HG02798 (cell line): ENCODE data around the gene ITPRIP.

Experiments
- ATAC-seq: cut with Tn5 transposase; IDR thresholded peaks from one replicate; pipeline ENCODE4 v1.9.1; 2021; ENCODE audit warnings: mild to moderate bottlenecking; ENCODE audit not compliant: unreplicated experiment, poor library complexity

ITPRIP gene

DNA sequence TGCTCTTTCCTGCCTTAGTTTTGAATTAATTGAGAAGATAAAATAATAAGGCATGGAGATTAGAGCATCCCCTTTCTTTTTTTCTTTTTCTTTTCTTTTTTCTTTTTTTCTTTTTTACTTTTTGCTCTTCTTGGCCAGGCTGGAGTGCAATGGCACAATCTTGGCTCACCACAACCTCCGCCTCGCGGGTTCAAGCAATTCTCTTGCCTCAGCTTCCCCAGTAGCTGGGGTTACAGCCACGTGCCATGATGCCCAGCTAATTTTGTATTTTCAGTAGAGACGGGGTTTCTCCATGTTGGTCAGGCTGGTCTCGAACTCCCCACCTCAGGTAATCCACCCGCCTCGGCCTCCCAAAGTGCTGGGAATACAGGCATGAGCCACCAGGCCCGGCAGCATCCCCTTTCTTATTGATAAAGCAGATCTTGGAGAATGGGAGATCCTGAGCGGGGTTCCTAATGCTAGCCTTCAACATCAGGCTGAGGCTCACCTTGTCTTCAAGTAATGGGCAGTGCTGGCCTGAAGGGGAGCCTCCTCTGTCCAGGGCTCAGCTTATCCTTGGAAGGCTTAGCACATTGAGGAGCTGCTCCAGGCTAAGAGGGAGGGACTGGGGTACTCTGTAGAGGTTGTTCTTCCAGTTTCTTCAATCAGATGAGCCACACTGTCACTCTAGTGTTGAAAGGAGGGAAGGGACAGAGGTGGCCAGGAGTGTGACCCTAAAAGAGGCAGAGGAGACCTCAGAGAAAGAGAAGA, 41.4 kb downstream of the ITPRIP start:
- no peak for ATAC-seq

DNA sequence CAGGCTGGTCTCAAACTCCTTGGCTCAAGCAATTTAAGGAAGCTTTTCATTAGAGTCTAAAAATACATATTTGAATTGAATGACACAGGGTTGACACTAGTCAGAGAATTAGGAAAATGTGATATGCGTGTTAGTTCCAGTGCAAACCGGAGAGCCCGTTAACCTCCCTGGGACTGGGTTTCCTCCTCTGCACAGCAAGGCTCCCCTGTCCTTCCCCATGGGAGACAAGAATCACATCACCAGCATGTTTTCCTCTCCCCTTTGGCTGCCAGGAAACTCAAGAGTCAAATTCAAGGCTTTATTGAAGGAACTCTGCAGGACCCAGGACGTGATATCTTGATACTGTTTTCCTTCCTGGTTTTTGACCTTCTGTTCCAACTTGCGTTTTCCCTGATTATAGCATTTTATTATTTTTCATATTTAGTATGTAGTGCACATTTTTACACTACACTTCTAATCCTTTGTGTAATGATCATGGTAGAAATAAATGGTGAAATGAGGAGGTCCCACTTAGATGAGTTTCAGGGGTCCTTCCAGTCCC, 44.4 kb downstream of the ITPRIP start:
- ATAC-seq: no peak

DNA sequence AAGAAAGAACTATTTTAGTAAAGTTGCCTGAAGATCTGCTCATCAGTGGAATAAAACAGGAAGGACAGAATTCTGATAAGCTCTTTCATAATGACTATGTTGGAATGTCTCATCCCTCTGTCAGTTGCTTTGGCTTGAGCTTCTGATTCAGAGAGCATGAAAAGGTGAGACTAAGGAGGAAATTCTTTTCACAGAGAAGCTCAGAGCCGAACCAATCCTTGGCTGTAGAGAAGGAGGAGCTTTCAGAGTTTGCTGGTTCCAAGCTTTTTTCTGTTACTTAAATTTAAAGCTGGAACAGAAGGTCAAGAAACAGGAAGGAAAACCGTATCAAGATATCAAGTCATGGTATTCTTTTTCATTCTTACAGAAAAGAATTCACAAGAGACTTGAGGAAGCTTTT, 45.3 kb downstream of the ITPRIP start:
- no peak for ATAC-seq

DNA sequence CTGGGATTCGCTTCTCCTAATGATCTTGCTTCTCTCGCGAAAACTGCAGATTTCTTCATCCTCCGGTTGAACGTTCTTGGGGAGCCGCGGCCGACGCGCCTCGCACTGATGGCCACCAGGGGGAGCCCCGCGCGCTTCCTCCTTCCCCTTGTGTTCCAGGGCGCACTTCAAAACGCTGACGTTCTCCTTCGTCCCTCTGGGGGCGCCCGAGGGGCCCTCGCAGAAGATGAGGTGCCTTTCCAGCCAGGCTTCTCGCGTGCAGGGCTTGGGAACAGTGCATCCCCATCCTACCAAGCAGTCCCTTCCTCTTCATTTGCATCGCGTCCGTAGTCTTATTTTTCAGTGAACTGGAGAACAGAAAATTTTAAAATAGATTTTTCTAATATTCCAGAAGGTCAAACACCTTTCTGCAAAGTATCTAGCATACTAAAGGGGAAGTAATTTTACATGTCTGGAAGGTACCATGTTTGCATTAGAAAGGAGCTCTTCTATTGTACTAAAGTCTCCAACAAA, 46.8 kb downstream of the ITPRIP start:
- peak; percentile 99 for ATAC-seq

DNA sequence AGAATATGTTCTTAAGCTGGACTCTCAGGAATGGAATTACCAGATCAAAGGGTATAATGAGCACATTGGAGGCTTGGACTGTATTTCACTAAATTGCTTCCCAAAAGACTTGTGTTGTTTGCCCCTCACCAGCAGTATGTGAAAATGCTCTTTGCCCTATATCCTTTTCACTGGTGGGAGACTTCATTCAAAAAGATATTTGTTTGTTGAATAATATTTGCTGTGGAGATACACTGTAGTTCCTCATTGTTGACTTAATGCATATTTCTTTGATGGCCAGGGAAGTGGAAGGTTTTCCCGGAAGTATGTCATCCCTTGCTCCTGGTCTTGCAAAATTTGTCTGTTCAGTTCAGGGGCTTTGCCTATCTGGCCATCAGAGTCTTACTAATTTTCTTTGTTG, 49.9 kb downstream of the ITPRIP start:
- no peak for ATAC-seq

DNA sequence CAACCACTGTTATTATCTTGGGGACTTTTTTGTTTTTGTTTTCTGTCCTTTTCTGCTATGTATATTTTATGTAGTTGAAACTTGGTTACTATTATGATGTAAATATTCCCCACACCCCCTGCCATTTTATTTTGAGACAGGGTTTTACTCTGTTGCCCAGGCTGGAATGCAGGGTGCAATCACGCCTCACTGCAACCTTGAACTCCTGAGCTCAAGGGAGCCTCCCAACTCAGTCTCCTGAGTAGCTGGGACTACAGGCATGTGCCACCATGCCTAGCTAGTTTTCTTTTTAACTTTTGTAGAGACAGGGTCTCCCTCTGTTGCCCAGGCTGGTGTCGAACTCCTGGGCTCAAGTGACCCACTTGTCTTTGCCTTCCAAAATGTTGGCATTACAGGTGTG, 51.3 kb downstream of the ITPRIP start:
- ATAC-seq: no peak

DNA sequence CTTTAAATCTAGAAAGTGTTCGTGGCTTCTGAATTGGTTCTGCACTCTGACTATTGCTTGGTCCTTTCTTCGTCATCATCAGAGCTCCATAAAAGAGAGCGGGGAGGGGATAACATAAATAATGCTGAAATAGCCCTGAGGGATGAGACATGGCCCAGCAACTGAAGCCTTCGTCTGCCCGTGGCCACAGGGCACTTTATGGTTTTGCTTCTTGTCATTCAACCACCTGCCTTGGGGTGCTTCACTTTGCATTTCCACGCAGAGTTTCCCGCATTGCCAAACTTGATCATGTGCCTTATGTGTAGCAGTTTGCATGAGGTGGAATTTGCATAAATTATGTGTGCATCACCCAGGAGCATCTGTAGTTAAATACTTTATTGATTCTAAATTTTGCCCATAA, 53.4 kb downstream of the ITPRIP start:
- no peak for ATAC-seq

DNA sequence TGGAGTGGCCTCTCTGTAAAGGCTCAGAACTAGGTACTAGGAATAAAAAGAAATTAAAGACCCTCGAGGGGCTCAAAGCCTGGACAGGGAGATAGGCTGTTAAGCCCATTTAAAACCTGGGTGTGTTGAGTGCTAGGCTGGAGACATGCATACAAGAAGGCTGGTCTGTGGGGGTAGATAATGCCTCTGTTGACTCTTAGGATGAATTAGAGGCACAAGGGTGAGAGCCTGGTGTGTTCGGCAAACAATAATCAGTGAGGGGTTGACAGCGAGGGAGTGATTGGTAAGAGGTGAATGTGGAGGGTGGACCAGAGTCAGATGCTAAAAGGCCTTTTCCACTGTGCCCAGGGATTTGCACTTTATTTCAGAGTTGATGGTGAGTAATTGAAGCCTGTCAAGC, 56.6 kb downstream of the ITPRIP start:
- ATAC-seq: no peak

DNA sequence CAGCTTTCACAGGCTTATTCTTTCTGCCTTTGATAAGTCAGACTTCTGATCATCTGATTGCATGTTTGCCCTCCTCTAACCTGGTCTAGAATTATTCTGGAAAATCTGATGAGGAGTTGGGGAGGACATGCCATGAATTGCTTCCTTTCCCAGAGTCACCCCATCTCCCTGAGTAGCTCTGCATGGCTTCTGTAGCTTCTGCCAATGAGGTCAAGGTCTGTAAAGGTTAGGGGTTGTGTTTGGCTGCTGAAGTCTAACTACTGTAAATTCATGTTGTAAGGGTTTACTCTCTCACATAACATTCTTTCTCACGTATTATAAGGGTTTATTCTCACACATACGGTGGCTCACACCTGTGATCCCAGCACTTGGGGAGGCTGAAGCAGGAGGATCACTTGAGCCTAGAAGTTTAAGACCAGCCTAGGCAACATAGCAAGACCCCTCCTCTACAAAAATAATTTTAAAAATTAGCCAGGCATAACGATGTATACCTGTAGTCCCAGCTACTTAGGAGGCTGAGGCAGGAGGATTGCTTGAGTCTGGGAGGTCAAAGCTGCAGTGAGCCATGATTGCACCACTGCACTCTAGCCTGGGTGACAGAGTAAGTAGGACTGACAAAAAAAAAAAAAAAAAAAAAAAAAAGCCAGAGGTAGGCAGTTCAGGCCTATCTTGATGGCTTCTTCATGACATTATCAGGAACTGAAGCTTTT, 58.6 kb downstream of the ITPRIP start:
- no peak for ATAC-seq

DNA sequence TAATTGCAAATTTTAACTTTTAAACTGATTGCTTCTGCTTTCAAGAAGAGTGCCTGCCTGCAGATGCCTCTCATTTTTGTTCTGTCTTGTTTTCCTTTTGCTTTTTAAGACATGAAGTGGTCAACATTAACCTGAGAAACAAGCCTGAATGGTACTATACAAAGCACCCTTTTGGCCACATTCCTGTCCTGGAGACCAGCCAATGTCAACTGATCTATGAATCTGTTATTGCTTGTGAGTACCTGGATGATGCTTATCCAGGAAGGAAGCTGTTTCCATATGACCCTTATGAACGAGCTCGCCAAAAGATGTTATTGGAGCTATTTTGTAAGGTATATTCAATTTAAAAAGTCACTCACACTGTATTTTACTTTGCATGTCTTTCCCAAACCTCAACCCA, 60.5 kb downstream of the ITPRIP start:
- no peak for ATAC-seq

DNA sequence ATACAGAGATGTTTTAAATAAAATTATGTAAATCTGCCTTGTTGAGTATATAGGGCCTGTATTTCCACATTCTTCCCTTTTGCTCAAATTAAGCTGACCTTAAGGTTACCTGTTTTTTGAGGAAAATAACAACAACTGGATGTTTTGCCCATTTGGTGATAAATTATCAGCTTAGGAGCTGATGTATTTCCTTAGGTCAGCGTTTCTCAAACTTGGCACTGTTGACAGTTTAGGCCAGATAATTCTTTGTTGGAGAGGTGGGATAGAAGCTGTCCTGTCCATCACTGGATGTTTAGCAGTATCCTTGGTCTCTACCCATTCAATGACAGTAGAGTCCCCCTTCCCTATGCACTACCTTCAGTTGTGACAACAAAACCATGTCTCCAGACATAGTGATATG, 62.1 kb downstream of the ITPRIP start:
- no peak for ATAC-seq

DNA sequence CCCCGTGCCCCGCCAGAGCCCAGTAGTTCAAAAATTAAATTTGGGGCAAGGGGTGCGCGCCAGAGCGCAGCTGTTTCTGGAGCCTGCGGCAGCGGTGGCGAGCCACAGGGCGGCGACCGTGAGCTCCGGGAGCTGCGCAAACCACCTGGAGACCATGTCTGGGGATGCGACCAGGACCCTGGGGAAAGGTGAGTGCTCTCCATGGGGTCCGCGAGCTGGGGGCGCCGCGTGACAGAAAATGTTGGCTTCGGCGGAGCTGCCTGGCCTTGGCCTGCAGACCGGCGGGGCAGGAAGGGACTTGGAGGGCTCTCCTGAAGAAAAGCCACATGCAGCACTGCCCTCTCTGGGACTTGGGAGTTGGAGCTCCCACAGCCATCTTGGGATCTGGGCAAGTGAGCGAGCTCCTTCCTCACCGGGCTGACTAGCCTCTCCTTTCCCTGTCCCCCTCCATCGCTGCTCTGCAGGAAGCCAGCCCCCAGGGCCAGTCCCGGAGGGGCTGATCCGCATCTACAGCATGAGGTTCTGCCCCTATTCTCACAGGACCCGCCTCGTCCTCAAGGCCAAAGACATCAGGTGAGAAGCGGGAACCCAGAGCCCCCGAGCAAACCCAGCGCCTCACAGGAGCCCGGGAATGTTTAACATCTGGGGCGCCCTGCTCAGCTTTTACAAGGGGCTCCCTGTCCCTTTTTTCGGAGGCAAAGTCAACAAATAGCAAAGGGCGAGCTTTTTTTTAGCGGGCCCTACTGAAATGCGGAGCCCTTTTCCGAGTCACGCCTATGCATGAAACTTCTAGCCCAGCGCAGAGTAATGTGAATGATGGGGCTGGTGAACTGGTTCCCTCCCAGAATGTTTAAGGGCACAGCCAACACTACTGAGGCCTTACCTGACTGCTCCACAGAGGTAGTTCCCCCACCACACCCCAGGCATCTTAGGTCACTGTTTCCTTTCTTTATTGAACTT, 63.2 kb downstream of the ITPRIP start:
- peak; percentile 83 for ATAC-seq

DNA sequence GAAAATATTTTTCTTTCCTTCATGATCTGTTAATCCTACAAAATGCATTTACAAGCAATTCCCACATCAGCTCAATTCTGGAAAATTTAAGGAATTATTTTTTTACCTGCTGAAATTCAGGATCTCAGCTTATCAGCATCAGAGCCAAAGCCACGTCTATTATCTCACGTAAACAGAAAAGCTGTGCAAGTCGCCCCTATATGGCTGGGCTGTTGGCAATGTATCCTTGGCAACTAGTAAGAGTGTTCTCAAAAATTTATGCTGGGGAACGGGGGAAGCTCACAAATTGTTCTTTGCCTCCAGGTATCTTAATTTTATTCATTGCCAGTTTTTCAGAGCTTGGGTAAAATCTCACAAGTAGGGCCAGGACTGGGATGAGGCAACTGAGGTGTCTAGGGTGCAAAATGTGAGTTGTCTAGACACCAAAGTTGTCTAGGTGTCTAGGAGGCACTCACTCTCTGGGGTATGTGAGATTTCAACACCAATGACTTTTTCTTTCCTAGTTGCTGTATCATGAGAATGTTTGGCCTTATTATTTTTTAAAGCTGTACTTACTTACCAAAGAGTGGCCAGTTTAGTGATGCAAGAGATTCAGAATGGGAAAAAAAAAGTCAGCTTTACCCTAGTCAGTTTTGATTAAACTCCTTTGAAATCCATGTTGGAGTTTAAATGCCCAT, 64.2 kb downstream of the ITPRIP start:
- no peak for ATAC-seq

DNA sequence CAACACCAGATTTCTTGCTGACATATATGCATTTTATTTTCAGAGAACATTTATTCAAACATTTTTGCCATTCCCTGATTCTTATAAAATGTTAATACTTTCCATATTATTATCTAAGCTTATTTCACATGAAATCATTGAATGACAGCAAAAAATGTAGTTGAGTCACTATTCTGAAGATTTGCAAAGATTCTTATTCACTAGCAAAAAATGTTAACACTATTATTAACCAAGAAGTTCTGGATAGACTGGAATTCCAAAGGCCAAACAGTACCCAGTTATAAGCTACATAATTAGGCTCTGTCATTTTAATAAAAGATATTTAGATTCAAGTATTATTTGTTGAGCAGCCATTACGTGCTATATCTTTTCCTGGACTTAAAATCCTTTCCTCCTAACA, 65.0 kb downstream of the ITPRIP start:
- ATAC-seq: no peak

DNA sequence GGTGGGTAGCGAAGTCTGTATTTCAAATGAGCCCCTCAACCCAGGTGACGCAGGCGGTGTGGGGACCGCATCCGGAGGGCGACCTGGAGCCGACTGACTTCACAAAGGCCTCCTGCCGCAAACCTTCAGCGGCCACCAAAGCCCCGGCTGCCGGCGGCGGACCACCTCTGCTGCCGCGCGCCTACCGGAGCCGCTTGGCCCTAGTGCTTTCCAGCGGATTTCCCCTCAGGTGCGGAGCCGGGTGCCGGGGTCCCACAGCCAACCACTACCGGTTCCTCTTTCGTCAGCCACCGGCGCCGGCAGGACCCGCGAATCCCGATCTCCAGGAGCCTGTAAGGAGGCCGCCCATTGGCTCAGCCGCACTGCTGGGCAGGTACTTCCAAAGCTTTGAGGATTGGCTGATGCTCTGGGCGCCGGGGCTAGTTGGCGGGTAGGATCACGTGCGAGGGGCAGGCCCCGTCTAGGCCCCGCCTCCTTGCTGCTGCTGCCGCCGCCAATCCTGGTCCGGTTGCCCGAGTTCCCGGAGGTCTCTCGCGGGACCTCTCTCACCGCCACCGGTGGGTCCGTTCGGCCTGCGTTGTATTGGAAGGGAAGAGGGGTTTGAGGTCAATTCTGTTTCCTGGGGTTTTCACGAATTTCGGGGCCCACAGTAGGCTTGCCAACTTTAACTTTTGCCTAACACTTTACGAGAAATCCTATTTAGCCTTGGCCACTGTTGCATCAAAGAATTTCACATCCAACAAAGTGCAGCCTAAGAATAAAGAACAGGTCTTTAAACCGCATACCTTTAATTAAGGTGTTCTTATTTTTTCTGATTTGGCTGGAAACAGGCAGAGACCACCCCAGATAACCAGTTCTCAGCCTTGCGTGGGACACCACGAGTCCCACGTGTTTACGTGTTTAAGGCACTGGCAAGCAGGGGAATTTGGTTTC, 69.3 kb downstream of the ITPRIP start, which contains the start of gene GSTO2:
TSS of gene GSTO2 (plus strand) at position 472 of the 933 bp plus-strand sequence. CDS start 5,732 bp downstream, outside the sequence.
- peak; percentile 99 for ATAC-seq

DNA sequence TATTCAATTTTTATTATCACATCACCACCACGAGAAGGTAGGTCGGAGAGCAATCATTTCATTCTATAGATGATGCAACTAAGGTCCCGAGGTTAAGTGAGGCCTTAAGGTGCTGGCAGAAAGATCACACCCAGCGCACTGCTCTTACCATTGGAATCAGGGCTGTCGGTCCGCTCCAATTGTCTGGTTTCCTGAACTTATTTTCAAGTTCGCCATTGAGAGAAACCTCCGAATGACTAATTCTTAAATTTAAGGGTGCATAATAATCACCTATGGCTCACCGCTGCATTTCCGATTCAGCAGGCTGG, 69.9 kb downstream of the ITPRIP start:
- no peak for ATAC-seq

DNA sequence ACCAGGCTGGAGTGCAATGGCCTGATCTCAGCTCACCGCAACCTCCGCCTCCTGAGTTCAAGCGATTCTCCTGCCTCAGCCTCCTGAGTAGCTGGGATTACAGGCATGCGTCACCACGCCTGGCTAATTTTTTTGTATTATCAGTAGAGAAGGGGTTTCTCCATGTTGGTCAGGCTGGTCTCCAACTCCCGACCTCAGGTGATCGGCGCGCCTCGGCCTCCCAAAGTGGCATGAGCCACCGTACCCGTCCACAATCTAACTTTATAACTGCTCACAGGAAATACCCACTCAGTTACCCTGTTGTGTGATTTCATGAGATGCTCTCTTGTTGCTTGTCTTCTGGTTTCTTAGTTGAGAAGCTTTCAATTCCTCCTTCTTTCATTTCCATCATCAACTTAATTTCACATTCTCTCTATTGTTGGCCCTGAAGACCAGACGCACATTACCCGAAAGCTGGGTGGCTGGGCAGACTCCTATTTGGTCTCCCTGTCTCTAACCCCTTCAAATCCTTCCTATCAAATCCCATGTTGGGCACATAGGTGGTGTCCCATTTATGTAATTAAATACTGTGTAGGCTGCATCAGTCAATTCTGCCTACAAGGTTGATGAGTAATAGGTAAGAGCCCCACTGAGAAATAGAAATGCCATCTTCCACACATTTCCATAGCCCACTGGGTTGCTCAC, 70.4 kb downstream of the ITPRIP start:
- ATAC-seq: no peak

DNA sequence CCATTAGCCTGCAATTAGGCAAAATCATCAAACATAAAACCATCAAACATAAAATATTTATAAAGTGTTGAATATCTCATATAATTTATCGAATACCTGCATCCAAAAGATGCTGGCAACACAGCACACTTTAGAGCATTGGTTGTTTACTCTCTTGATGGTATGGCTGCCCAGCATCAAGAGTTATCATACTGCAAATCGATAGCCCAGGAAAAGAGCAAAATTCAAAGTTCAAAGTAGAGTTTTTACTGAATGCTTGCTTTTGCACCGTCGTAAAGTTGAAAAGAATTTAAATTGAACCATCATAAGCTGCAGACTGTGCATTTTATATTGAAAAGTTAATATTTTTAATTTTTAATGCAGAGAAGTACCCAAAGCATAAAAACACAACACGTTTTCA, 73.5 kb downstream of the ITPRIP start:
- no peak for ATAC-seq
